Central memory CD8-positive, alpha-beta T cell (primary cell): ENCODE measurements around the gene NR1I3.

Experiments used
- ATAC-seq: fragments of 150-1000 bp; cut with Tn5 transposase; replicated peaks from 2 replicates; pipeline ENCODE4 v1.10.0; 2022; ENCODE audit warnings: mild to moderate bottlenecking, moderate FRiP score, moderate number of reproducible peaks; ENCODE audit not compliant: poor library complexity, severe bottlenecking; ENCODE audit errors: extremely low read depth
- DNase-seq, 2 donors: peaks; one replicate each; pipeline ENCODE4 v3.0.0; 2021; ENCODE audit warnings: low spot score in 2 of 2
- H3K27ac Mint-ChIP-seq: one replicate; pipeline ENCODE4 v1.8.0; 2022; ENCODE audit warnings: low read depth, mild to moderate bottlenecking, moderate library complexity, mixed read lengths
- H3K27me3 Mint-ChIP-seq: one replicate; pipeline ENCODE4 v1.8.0; 2022; ENCODE audit warnings: mixed read lengths
- H3K36me3 Mint-ChIP-seq: one replicate; pipeline ENCODE4 v1.8.0; 2022; ENCODE audit warnings: mild to moderate bottlenecking, moderate library complexity, mixed read lengths; ENCODE audit not compliant: insufficient read depth
- H3K4me1 Mint-ChIP-seq: one replicate; pipeline ENCODE4 v1.8.0; 2022; ENCODE audit warnings: mixed read lengths
- H3K4me3 Mint-ChIP-seq: one replicate; pipeline ENCODE4 v1.8.0; 2022; ENCODE audit warnings: mild to moderate bottlenecking, moderate library complexity, mixed read lengths
- H3K9me3 Mint-ChIP-seq: one replicate; pipeline ENCODE4 v1.8.0; 2022; ENCODE audit warnings: mixed read lengths

NR1I3 gene

DNA sequence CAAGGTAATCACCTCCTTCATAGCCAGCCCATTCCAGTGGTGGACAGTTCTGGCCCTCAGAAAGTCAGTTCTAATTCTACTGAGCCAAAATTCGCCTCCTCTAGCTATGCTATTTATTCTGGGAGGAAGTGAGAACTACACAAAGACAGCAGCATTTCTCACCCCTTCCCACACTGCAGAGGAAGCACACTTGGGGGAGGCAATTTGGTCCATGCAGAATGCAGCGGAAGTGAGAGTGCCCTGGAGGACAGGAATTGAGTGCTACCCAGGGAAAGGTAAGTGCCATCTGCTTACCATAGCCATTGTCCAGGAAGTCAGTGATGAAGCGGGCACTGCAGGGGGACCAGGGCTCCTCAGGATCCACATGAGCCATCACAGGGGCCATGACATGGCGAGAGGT is 42.8 kb downstream of the NR1I3 start:
- Mint-ChIP-seq H3K27ac (peak overlapping the region; percentile 79), H3K27me3 (no peaks in the 10 kb centered on the region), H3K36me3 (peaks cover 4% of the 10 kb centered on the region), H3K4me1 (peaks cover 43% of the 10 kb centered on the region), H3K4me3 (peak overlapping the region; percentile 58), H3K9me3 (no peaks in the 10 kb centered on the region)
- DNase-seq (no peak), ATAC-seq (peak; percentile 52)

GRCh38 chr1:161193561-161194235 is 44.3 kb downstream of the NR1I3 start:
- Mint-ChIP-seq H3K36me3 (peaks cover 4% of the 10 kb centered on the region), H3K27ac (peak overlapping the region; percentile 94), H3K4me1 (peaks cover 41% of the 10 kb centered on the region), H3K9me3 (no peaks in the 10 kb centered on the region), H3K4me3 (no peak overlapping the region), H3K27me3 (no peaks in the 10 kb centered on the region)
- DNase-seq (no peak), ATAC-seq (no peak)

DNA sequence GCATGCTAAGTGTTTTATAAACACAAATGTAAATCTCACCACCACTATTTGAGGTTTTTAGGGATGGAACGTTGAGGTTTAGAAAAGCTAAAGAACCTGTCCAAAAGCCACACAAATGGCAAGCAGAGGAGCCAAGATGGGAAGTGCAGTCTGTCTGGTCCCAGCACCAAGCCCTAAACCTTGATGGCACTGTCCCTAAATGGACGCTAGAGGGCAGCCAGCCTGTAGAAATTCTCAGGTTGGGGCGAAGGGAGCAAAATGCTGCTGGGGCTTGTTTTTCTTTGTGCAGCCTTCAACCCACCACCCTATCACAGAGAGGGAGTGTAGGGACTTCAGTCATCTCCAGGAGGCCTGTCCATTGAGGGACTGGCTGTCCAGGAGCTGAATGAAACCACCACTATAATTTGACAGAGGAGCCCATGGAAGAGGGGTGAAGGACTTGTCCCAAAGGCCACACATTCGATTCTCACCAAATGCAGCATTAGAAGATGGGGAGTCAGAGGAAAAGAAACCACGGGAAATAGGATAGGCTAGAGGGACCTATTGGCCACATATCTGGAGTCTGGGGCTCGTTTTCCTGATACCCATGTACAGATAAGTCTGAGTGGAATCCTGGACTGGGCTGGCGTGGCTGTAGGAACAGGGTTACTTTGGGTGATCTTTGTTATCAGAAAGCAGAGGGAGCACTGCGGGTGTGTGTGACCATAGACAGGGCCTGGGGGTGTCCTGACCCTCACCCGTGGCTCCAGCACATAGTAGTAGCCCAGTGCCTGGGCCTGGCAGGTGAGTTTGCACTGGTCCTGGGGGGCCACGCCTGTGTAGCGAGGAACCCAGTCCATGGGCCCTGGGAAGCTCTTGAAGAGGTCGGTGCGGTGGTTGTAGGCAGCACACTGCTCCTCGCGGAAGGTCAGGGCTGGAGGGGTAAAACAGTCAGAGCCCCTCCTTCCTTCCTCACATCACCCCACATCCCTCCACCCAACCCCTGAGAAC is 45.2 kb downstream of the NR1I3 start:
- Mint-ChIP-seq H3K4me3 (peak overlapping the region; percentile 57), H3K36me3 (peaks cover 4% of the 10 kb centered on the region), H3K9me3 (no peaks in the 10 kb centered on the region), H3K4me1 (peaks cover 47% of the 10 kb centered on the region), H3K27ac (peak overlapping the region; percentile 94), H3K27me3 (no peaks in the 10 kb centered on the region)
- DNase-seq (peak; percentile 51 to 56), ATAC-seq (peak; percentile 84)

DNA sequence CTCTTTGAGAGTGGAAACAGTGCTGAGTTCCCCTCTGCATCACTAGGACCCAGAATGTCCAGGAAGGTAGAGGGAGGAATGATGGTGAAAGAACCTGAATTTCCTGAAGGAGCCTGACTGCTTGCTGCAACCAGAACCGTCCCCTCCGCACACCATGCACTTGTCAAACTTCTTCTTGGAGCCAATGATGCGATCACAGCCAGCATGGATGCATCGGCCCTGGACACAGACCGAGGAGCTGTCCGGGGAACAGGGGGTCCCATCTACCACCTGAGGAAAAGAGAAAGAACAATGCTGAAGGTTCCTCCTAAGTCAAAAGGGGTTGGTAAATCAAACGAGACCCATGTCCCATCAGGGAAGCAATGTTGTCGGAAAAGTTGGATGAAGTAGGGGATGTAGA is 46.0 kb downstream of the NR1I3 start:
- DNase-seq (no peak), ATAC-seq (no peak)
- Mint-ChIP-seq H3K27me3 (no peaks in the 10 kb centered on the region), H3K4me3 (no peak overlapping the region), H3K9me3 (no peaks in the 10 kb centered on the region), H3K4me1 (peaks cover 55% of the 10 kb centered on the region), H3K27ac (peak overlapping the region; percentile 94), H3K36me3 (peaks cover 4% of the 10 kb centered on the region)

DNA sequence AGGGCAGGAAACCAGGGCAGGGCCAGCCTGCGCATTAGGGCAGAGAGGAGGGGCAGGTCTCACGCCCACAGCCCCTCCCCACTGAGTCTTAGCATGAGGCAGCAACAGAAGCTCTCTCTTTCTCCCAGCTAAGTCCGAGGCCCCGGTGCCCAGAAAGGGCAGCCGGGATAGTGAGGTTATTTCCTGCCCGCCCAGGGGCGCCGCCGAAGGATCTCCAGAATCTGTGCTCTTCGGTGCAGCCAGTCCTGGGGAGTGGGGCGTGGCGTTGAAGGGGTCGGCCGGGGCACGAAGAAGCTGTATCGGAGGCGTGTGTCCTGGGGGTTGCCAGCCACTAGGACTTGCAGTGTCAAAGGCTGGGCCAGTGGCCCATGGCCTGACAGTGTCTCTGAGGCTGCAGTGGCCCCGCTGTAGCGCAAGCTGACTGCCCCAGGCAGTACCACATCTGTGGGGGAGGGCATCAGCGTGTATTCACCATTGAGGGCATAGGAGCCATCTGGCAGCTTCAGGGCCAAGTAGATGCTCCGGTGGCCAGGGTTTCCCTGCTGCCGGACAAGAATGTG is 47.0 kb downstream of the NR1I3 start:
- DNase-seq (no peak), ATAC-seq (no peak)
- no peaks in the 10 kb centered on the region for H3K9me3 Mint-ChIP-seq
- peaks cover 3% of the 10 kb centered on the region for H3K36me3 Mint-ChIP-seq
- H3K4me3 Mint-ChIP-seq, result no peak overlapping the region
- H3K27ac Mint-ChIP-seq, result no peak overlapping the region
- peaks cover 61% of the 10 kb centered on the region for H3K4me1 Mint-ChIP-seq
- H3K27me3 Mint-ChIP-seq, result no peaks in the 10 kb centered on the region

- H3K27ac Mint-ChIP-seq, result peak overlapping the region; percentile 59
- DNase-seq (no peak), ATAC-seq (no peak)
- no peaks in the 10 kb centered on the region for H3K9me3 Mint-ChIP-seq
- H3K4me3 Mint-ChIP-seq, result no peak overlapping the region
- H3K36me3 Mint-ChIP-seq, result peaks cover 9% of the 10 kb centered on the region
- H3K27me3 Mint-ChIP-seq, result no peaks in the 10 kb centered on the region
- H3K4me1 Mint-ChIP-seq, result peaks cover 64% of the 10 kb centered on the region
These were observed 49.0 kb downstream of the NR1I3 start for GRCh38 chr1:161189036-161189435.

DNA sequence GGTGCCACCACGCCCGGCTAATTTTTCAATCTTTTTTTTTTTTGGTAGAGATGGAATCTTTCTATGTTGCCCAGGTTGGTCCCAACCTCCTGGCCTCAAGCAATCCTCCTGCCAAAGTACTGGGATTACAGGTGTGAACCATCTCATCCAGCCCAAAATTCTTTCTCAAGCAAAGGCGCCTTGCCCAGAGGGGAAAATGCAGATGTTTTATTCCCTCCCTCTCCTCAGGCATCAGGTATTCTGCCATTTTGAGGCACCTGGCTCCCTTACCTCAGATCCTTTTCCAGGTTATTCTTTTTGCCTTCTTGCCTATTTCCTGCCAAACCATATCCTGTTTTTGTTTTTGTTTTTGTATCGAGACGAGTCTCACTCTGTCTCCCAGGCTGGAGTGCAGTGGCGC is 49.6 kb downstream of the NR1I3 start:
- ATAC-seq (no peak), DNase-seq (no peak)
- Mint-ChIP-seq H3K4me3 (no peak overlapping the region), H3K27me3 (no peaks in the 10 kb centered on the region), H3K36me3 (peaks cover 9% of the 10 kb centered on the region), H3K27ac (peak overlapping the region; percentile 59), H3K4me1 (peaks cover 70% of the 10 kb centered on the region), H3K9me3 (no peaks in the 10 kb centered on the region)

GRCh38 chr1:161187311-161187710 is 50.7 kb downstream of the NR1I3 start:
- Mint-ChIP-seq H3K36me3 (peaks cover 11% of the 10 kb centered on the region), H3K27me3 (no peaks in the 10 kb centered on the region), H3K4me1 (peaks cover 71% of the 10 kb centered on the region), H3K4me3 (peak overlapping the region; percentile 19), H3K9me3 (no peaks in the 10 kb centered on the region), H3K27ac (peak overlapping the region; percentile 69)
- DNase-seq, result no peak
- no peak for ATAC-seq

GRCh38 chr1:161185732-161186311 is 52.2 kb downstream of the NR1I3 start:
- Mint-ChIP-seq H3K4me1 (peaks cover 78% of the 10 kb centered on the region), H3K4me3 (peak overlapping the region; percentile 86), H3K27me3 (no peaks in the 10 kb centered on the region), H3K9me3 (no peaks in the 10 kb centered on the region), H3K36me3 (peaks cover 11% of the 10 kb centered on the region), H3K27ac (peak overlapping the region; percentile 69)
- ATAC-seq (peak; percentile 5), DNase-seq (no peak)

- ATAC-seq (peak; percentile 83), DNase-seq (peak; percentile 47 to 77)
- Mint-ChIP-seq H3K27me3 (no peaks in the 10 kb centered on the region), H3K4me3 (peak overlapping the region; percentile 86), H3K9me3 (no peaks in the 10 kb centered on the region), H3K36me3 (peaks cover 10% of the 10 kb centered on the region), H3K4me1 (peaks cover 83% of the 10 kb centered on the region), H3K27ac (peak overlapping the region; percentile 69)
These were observed 52.7 kb downstream of the NR1I3 start for GRCh38 chr1:161185282-161185682.

- Mint-ChIP-seq H3K36me3 (peaks cover 20% of the 10 kb centered on the region), H3K9me3 (no peaks in the 10 kb centered on the region), H3K4me3 (peak overlapping the region; percentile 86), H3K4me1 (peaks cover 81% of the 10 kb centered on the region), H3K27me3 (no peaks in the 10 kb centered on the region), H3K27ac (peak overlapping the region; percentile 95)
- peak in 1 of 2 donors; percentile 43 for DNase-seq
- peak; percentile 56 for ATAC-seq
These were observed 55.8 kb downstream of the NR1I3 start for GRCh38 chr1:161182214-161182613.

- ATAC-seq, result no peak
- Mint-ChIP-seq H3K27ac (peak overlapping the region; percentile 95), H3K27me3 (no peaks in the 10 kb centered on the region), H3K36me3 (peaks cover 26% of the 10 kb centered on the region), H3K4me1 (peaks cover 81% of the 10 kb centered on the region), H3K4me3 (peak overlapping the region; percentile 58), H3K9me3 (no peaks in the 10 kb centered on the region)
- no peak for DNase-seq
These were observed 57.4 kb downstream of the NR1I3 start for GRCh38 chr1:161180639-161181038.
